ENCODE data around the gene POMP. TPM values are rescaled to one million over a fixed set of nuclear protein-coding genes. Genes with fewer than 3 reads are reported as not detected.

The POMP gene
- total and polyA plus RNA-seq, 2 of the 4 experiments (the other 2 are of a cell fraction), result 60.2 to 68.4 TPM

DNA sequence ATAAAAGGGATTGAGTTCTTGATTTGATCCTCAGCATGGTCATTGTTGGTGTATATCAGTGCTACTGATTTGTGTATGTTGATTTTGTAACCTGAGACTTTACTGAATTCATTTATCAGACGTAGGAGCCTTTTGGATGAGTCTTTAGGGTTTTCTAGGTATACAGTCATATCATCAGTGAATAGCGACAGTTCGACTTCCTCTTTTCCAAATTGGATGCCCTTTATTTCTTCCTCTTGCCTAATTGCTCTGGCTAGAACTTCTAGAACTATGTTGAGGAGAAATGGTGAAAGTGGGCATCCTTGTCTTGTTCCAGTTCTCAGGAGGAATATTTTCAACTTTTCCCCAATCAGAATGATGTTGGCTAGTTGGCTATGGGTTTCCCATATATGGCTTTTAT, 27.0 kb downstream of the POMP start:
- Histone ChIP-seq H2BK15ac (ENCODE audit: low read depth, low read length) (no peak overlapping the region), H3K18ac (ENCODE audit: low read depth, low read length) (no peak overlapping the region), H3K56ac (ENCODE audit: extremely low read depth, insufficient read depth, low read length) (no peak overlapping the region), H3K4me1 (ENCODE audit: control insufficient read depth, insufficient read depth, low read length) (no peaks in the 10 kb centered on the region), H3K9me1 (ENCODE audit: insufficient read depth, low read length) (no peaks in the 10 kb centered on the region), H3K4ac (ENCODE audit: low read depth, low read length) (no peak overlapping the region), H2BK5ac (ENCODE audit: low read depth, low read length, poor library complexity, severe bottlenecking) (no peak overlapping the region), H3K14ac (replicated peaks; ENCODE audit: low read depth, low read length) (no peak overlapping the region), H3K36me3 (ENCODE audit: control insufficient read depth, insufficient read depth, low read length) (peaks cover under 1% of the 10 kb centered on the region), H3K27me3 (ENCODE audit: control insufficient read depth, insufficient read depth, low read length) (no peaks in the 10 kb centered on the region), H3K9me3 (ENCODE audit: control insufficient read depth, insufficient read depth, low read length) (no peaks in the 10 kb centered on the region), H4K91ac (ENCODE audit: insufficient read depth, low read depth, low read length) (no peak overlapping the region), H3K79me1 (ENCODE audit: low read depth in 1 of 2, low read length in 2 of 2) (no peaks in the 10 kb centered on the region), H2AK5ac (ENCODE audit: low read depth, low read length) (no peak overlapping the region), H3K4me2 (ENCODE audit: low read depth, low read length) (no peak overlapping the region), H3K23ac (ENCODE audit: low read depth, low read length) (no peak overlapping the region), H2BK120ac (ENCODE audit: low read depth, low read length) (no peak overlapping the region), H2AK9ac (replicated peaks; ENCODE audit: low read depth, low read length, poor library complexity) (no peak overlapping the region), H2BK20ac (ENCODE audit: low read depth, low read length) (no peak overlapping the region), H4K5ac (ENCODE audit: low read depth, low read length) (no peak overlapping the region), H4K8ac (ENCODE audit: low read depth in 2 of 2, low read length in 2 of 2) (no peak overlapping the region), H4K20me1 (ENCODE audit: insufficient read depth, low read length) (no peaks in the 10 kb centered on the region), H2AFZ (replicated peaks; ENCODE audit: low read length, poor library complexity) (no peak overlapping the region), H3K9ac (ENCODE audit: low read depth, low read length) (no peak overlapping the region), H3K27ac (ENCODE audit: insufficient read depth, low read length) (no peak overlapping the region), H3K4me3 (ENCODE audit: insufficient read depth, low read depth, low read length) (no peak overlapping the region)
- BruUV-seq (replicated peaks), result no TSS peak
- in situ Hi-C loops (cut with MboI; ENCODE audit: low sequenced_read_pairs), result no loop called here
- dilution Hi-C loops (cut with HindIII; ENCODE audit: low sequenced_read_pairs, unreplicated experiment), result no loop called here
- ChIA-PET CTCF (no interaction called here), POLR2A (ENCODE audit: unreplicated experiment) (no interaction called here)
- ATAC-seq (ENCODE audit: low read depth) (no peak), DNase-seq (no peak)
- TF ChIP-seq NFE2L2 (IDR thresholded peaks at IDR 0.05; ENCODE audit: low read depth, low read length), result no peak
- no peak for TF ChIP-seq MXI1 (IDR thresholded peaks at IDR 0.05; ENCODE audit: borderline replicate concordance, low read depth, low read length)
- no peak for TF ChIP-seq POLR2A (IDR thresholded peaks at IDR 0.05; ENCODE audit: low read depth, low read length)
- no peak for TF ChIP-seq ELK1 (IDR thresholded peaks at IDR 0.05; ENCODE audit: borderline replicate concordance, low read depth, low read length)
- TF ChIP-seq CHD1 (IDR thresholded peaks at IDR 0.05; ENCODE audit: low read depth, low read length), result no peak
- TF ChIP-seq SMC3 (IDR thresholded peaks at IDR 0.05; ENCODE audit: low read depth, low read length), result no peak
- TF ChIP-seq RFX5 (IDR thresholded peaks at IDR 0.05; ENCODE audit: low read depth, low read length), result no peak
- no peak for TF ChIP-seq RAD21 (IDR thresholded peaks at IDR 0.05; ENCODE audit: low read length)
- no peak for TF ChIP-seq RCOR1 (IDR thresholded peaks at IDR 0.05; ENCODE audit: insufficient replicate concordance, low read length)
- TF ChIP-seq MAFK (IDR thresholded peaks at IDR 0.05; ENCODE audit: low read depth, low read length), result no peak
- intact Hi-C loops (cut with micrococcal nuclease), result no loop called here
- WGBS, 2 experiments (ENCODE audit: extremely low coverage in 2 of 2, insufficient read length in 1 of 2), result no CpG with 5 or more reads among the region's 3 CpGs

Measured in IMR-90 (cell line).